ENCODE results near the gene NR2F2.
"Not testable (repeated sequence)": the region's sequence is repeated elsewhere in the genome, so short reads cannot be mapped to it uniquely, and the experiment has no call there.

The NR2F2 gene

GRCh38 chr15:96374499-96374898 is 44.0 kb downstream of the NR2F2 start:
- no peak for DNase-seq

GRCh38 chr15:96379592-96379991 is 49.1 kb downstream of the NR2F2 start:
- DNase-seq = not testable (repeated sequence)

- DNase-seq = no peak
Measured at GRCh38 chr15:96381463-96381862, 51.0 kb downstream of the NR2F2 start.

GRCh38 chr15:96385195-96385594 is 54.7 kb downstream of the NR2F2 start:
- no peak for DNase-seq

- no peak for DNase-seq
Measured at GRCh38 chr15:96388673-96389072, 58.2 kb downstream of the NR2F2 start.

All from CD4-positive, alpha-beta T cell treated with Interleukin-15 for 1 hour (primary cell).